GM06990 (cell line): ENCODE measurements around the gene APOBEC3A.

Experiments
- DNase-seq: peaks from one replicate; pipeline ENCODE4 v3.0.0-alpha.2; 2011; ENCODE audit not compliant: insufficient read length; ENCODE audit errors: extremely low read depth
- H3K27me3 ChIP-seq: replicated peaks from 2 replicates; pipeline ENCODE4 v1.6.0; 2011; ENCODE audit warnings: low read length; ENCODE audit not compliant: control insufficient read depth, insufficient read depth
- H3K36me3 ChIP-seq: 2 replicates; pipeline ENCODE4 v1.5.1; 2011; ENCODE audit warnings: low read length; ENCODE audit not compliant: control insufficient read depth, insufficient read depth
- H3K4me3 ChIP-seq: replicated peaks from 2 replicates; pipeline ENCODE4 v1.5.1; 2011; ENCODE audit warnings: low read depth, mild to moderate bottlenecking, control low read depth, low read length
- TF ChIP-seq, protein P1 (sequence below): IDR thresholded peaks from 2 replicates; pipeline ENCODE4 v1.5.1; 2011; ENCODE audit warnings: low read length, control low read depth, mild to moderate bottlenecking, inconsistent platforms; ENCODE audit not compliant: insufficient read depth, poor library complexity, severe bottlenecking

APOBEC3A gene

DNA sequence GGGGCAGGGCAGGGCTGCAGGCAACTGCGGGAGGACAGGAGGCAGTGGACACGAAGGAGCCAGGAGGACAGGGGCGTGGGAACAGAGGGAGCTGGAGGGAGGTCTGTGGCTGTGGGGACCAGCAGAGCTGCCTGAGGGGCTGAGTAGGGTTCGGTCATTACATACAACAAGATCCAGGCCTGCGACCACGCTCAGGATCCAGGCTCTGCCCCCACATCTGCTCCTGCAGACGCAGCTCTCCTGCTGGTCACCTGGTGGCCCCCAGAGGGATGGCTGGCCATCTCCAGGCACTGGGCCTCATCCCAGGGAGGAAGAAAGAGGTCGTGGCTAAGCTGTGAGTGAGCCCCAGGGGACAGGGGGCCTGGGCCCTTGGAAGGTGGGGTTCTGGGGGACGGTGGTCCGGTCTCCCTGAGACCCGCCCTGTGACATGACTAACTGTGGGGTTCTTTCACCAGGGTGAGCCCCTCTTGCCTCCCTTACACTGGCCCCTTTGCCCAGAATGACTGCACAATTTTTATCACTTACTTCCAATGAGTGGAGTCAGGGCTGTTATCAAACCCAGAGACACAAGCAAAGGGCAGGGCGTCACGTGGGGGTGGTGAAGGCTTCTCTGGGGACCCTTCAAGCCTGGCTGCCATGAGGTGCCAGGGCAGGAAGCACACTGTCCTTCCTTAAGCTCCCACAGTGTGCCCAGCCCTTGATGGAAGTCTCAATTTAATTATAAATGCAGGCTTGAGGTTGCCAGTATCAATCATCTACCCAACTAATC, 6.7 kb upstream of the APOBEC3A start:
- H3K4me3 ChIP-seq: no peak overlapping the region
- TF ChIP-seq, protein P1, sequence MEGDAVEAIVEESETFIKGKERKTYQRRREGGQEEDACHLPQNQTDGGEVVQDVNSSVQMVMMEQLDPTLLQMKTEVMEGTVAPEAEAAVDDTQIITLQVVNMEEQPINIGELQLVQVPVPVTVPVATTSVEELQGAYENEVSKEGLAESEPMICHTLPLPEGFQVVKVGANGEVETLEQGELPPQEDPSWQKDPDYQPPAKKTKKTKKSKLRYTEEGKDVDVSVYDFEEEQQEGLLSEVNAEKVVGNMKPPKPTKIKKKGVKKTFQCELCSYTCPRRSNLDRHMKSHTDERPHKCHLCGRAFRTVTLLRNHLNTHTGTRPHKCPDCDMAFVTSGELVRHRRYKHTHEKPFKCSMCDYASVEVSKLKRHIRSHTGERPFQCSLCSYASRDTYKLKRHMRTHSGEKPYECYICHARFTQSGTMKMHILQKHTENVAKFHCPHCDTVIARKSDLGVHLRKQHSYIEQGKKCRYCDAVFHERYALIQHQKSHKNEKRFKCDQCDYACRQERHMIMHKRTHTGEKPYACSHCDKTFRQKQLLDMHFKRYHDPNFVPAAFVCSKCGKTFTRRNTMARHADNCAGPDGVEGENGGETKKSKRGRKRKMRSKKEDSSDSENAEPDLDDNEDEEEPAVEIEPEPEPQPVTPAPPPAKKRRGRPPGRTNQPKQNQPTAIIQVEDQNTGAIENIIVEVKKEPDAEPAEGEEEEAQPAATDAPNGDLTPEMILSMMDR: no peak
- DNase-seq: no peak
- H3K36me3 ChIP-seq: no peaks in the 10 kb centered on the region
- H3K27me3 ChIP-seq: no peaks in the 10 kb centered on the region

GRCh38 chr22:38951734-38952133, 5.7 kb upstream of the APOBEC3A start:
- DNase-seq: no peak
- no peaks in the 10 kb centered on the region for H3K36me3 ChIP-seq
- no peak overlapping the region for H3K4me3 ChIP-seq
- TF ChIP-seq, protein P1: no peak
- H3K27me3 ChIP-seq: no peaks in the 10 kb centered on the region

DNA sequence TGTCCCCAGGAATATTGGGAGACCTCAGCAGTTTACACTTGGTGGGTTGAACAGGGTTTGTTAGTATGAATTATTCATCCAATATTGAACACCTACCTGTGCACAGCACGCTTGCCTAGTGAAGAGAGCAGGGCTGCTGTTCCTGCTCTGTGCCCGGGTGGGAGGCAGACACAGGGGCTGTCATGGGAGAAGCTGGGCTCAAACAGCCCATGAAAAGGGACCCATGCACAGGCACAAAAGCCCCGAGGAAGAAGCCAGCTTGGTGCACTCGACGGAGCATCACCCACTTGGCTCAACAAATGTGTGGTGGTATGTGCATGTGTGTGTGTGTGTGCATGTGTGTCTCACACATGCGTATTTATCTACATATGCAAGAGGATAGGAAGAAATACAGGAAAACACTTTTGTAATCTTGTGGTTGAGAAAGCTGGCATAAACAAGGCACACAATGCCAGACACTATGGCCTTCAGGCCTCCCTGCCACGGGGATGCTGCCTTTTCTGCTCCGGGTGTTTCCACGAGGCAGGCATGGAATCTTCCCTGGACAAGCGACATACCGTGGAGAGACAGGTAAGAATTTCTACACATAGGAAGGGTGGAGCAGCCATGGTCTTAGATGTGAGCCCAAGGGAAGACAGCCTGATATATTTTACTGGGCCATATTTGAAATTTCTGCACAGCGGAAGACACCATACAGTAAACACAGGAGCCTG, 5.0 kb upstream of the APOBEC3A start:
- no peaks in the 10 kb centered on the region for H3K36me3 ChIP-seq
- TF ChIP-seq, protein P1: no peak
- DNase-seq: no peak
- H3K27me3 ChIP-seq: no peaks in the 10 kb centered on the region
- H3K4me3 ChIP-seq: no peak overlapping the region

DNA sequence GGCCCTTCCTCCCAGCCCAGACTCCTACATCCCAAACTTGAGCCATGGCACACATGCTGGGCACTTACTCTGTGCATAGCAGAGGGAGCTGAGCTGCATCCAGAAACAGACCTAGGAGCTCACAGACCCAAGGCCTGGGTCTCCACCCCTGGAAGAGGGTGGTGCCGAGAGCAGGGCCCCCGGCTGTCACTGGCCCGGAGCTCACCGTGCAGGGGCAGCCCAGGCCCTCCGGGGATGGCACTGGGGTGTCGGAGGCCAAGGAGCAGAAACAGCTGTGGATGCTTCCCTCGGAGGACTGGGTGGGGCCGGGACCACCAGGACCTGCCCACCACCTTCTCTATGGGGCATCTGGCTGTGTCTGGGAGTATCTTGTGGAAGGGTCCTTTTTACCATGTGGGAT, 4.3 kb upstream of the APOBEC3A start:
- DNase-seq: no peak
- Histone ChIP-seq H3K4me3 (peak overlapping the region; percentile 59), H3K27me3 (no peaks in the 10 kb centered on the region), H3K36me3 (no peaks in the 10 kb centered on the region)
- TF ChIP-seq, protein P1: no peak

DNA sequence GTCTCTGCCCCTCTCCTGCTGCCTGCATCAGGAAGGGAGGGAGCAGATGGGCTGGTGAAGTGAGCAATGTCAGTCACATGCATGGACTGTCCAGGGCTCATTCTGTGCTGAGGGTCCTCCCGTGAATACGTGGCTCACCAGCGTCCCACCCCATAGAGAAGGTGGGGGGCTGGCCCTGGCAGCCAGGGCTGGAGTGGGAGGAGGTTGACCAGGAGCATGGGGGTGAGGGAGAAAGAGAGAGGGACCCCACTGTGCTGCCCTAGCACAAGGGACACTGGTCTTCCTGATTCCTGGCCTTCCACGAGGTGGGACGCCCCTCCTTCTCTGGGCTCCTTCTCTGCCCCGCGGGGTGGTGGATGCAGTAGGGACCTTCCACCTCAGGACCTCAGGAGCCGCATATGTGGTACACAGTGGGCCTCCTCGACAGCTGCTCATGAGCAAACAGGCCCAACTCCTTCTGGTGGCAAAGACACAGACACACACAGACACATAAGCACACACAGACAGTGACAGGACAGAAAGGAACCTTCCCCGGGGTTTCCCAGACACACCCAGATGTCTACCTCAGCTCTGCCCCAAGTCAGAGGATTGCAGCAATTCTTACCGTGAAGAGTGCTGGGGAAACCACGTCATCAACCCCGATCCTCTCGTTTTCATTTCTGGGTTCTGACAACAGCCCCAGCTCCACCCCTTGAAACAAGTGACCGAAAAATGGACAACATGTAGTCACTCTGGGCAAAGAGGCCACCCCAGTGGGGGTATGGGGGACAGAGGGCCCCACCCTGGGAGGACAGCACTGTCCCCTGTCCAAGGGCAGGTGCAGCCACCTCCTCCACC, 3.6 kb upstream of the APOBEC3A start:
- Histone ChIP-seq H3K27me3 (no peaks in the 10 kb centered on the region), H3K4me3 (peak overlapping the region; percentile 59), H3K36me3 (no peaks in the 10 kb centered on the region)
- peak; percentile 73 for DNase-seq
- TF ChIP-seq, protein P1: no peak
